HG03439 (cell line): Measurements from ENCODE around the gene C1orf35.

Experiments
- ATAC-seq: cut with Tn5 transposase; IDR thresholded peaks from one replicate; pipeline ENCODE4 v1.9.1; 2021; ENCODE audit warnings: mild to moderate bottlenecking, moderate library complexity; ENCODE audit not compliant: unreplicated experiment

C1orf35 gene

GRCh38 chr1:228064741-228065542, 38.2 kb downstream of the C1orf35 start:
- no peak for ATAC-seq

GRCh38 chr1:228064296-228064695, 38.8 kb downstream of the C1orf35 start:
- ATAC-seq, result no peak

GRCh38 chr1:228063251-228064191, 39.6 kb downstream of the C1orf35 start:
- no peak for ATAC-seq

- no peak for ATAC-seq
Measured at GRCh38 chr1:228062812-228063211, 40.3 kb downstream of the C1orf35 start.

- ATAC-seq, result no peak
Measured at GRCh38 chr1:228062085-228062791, 40.9 kb downstream of the C1orf35 start.

GRCh38 chr1:228061411-228062084, 41.6 kb downstream of the C1orf35 start:
- ATAC-seq, result no peak

GRCh38 chr1:228060458-228061190, 42.5 kb downstream of the C1orf35 start:
- no peak for ATAC-seq

- no peak for ATAC-seq
Measured at GRCh38 chr1:228059634-228060457, 43.3 kb downstream of the C1orf35 start.

GRCh38 chr1:228058949-228059633, 44.0 kb downstream of the C1orf35 start:
- ATAC-seq, result no peak

GRCh38 chr1:228058172-228058948, 44.8 kb downstream of the C1orf35 start:
- ATAC-seq, result no peak
